GM12878 (cell line): ENCODE measurements around the gene COL9A3. TPM values are rescaled to one million over a fixed set of nuclear protein-coding genes. Genes with fewer than 3 reads are reported as not detected.
A peak's percentile ranks its signal among the peaks of the same experiment; 100 is the strongest.

Experiments used
- ATAC-seq: fragments of 200-7000 bp; cut with Tn5 transposase; 3 replicates; pipeline ENCODE4 v1.9.1; 2020; ENCODE audit warnings: mild to moderate bottlenecking, moderate library complexity
- BruUV-seq: library from RNA; stranded (reverse); fragments of 400-500 nt; replicated peaks from 2 replicates; lab custom pipeline; 2021; lab: Mats Ljungman, UMichigan
- CTCF ChIA-PET: fragments of 300-600 bp; sonication (Branson Sonifier 250); formaldehyde crosslinking; extraction: SDS; loops from one replicate; lab custom pipeline; 2021; ENCODE audit warnings: inconsistent platforms; lab: Yijun Ruan, JAX
- POLR2A ChIA-PET: fragments of 350-600 bp; formaldehyde crosslinking; extraction: SDS; loops from one replicate; lab custom pipeline; 2021; ENCODE audit warnings: inconsistent platforms; lab: Charles Lee
- RAD21 ChIA-PET: fragments of 300-600 bp; sonication (Branson Sonifier 250); formaldehyde crosslinking; loops from one replicate; lab custom pipeline; 2023; ENCODE audit warnings: antibody characterized with exemption; ENCODE audit not compliant: unreplicated experiment; lab: Charles Lee
- SMC1A ChIA-PET: fragments of 300-600 bp; sonication (Branson Sonifier 250); formaldehyde crosslinking; loops from one replicate; lab custom pipeline; 2023; ENCODE audit not compliant: unreplicated experiment, uncharacterized antibody; lab: Charles Lee
- DNase-seq: peaks from one replicate; pipeline ENCODE4 v3.0.0-alpha.2; 2011; ENCODE audit warnings: low read depth, low spot score
- FAIRE-seq: peaks from 3 replicates; lab custom pipeline; 2011; peaks lifted over from hg19 to GRCh38; lab: Jason Lieb, UNC
- H2AFZ ChIP-seq: 2 replicates; pipeline ENCODE4 v1.6.0; 2011; ENCODE audit warnings: low read depth, low read length, control low read depth; ENCODE audit not compliant: control insufficient read depth
- H3K27ac ChIP-seq: 2 replicates; pipeline ENCODE4 v1.5.1; 2011; ENCODE audit warnings: control low read depth; ENCODE audit not compliant: control insufficient read depth, insufficient read depth
- H3K27me3 ChIP-seq, 2 experiments: replicated peaks in 1 of 2; 2 replicates each; pipeline versions ENCODE4 v1.6.0 to v1.6.1; 2011; ENCODE audit warnings: low read length in 1 of 2; ENCODE audit not compliant: control insufficient read depth in 2 of 2, insufficient read depth in 2 of 2
- H3K36me3 ChIP-seq, 2 experiments: 2 replicates each; pipeline ENCODE4 v1.5.1; 2011; ENCODE audit warnings: low read length in 1 of 2; ENCODE audit not compliant: control insufficient read depth in 2 of 2, insufficient read depth in 2 of 2
- H3K4me1 ChIP-seq: 2 replicates; pipeline ENCODE4 v1.6.1; 2011; ENCODE audit warnings: mild to moderate bottlenecking, low read length, moderate library complexity, mixed read lengths; ENCODE audit not compliant: control insufficient read depth, insufficient read depth
- H3K4me2 ChIP-seq: 2 replicates; pipeline ENCODE4 v1.6.0; 2011; ENCODE audit warnings: control low read depth; ENCODE audit not compliant: control insufficient read depth, insufficient read depth
- H3K4me3 ChIP-seq: fragments of 200-600 bp; sonication (generic); 2 replicates; pipeline ENCODE4 v1.5.1; 2016
- H3K79me2 ChIP-seq: 2 replicates; pipeline ENCODE4 v1.6.0; 2011; ENCODE audit warnings: low read length; ENCODE audit not compliant: control insufficient read depth, insufficient read depth
- H3K9ac ChIP-seq: 2 replicates; pipeline ENCODE4 v1.8.0; 2011; ENCODE audit warnings: low read length, control low read depth, mixed read lengths; ENCODE audit not compliant: control insufficient read depth, insufficient read depth
- H3K9me3 ChIP-seq: replicated peaks from 3 replicates; pipeline ENCODE4 v1.5.1; 2011; ENCODE audit warnings: mild to moderate bottlenecking, low read length; ENCODE audit not compliant: control insufficient read depth, insufficient read depth
- H4K20me1 ChIP-seq: 2 replicates; pipeline ENCODE4 v1.6.0; 2011; ENCODE audit not compliant: control insufficient read depth, insufficient read depth
- BCL11A ChIP-seq: IDR thresholded peaks from 2 replicates; pipeline ENCODE4 v1.6.1; 2011; ENCODE audit warnings: low read depth, low read length
- BRCA1 ChIP-seq: IDR thresholded peaks from 2 replicates; pipeline ENCODE4 v1.6.1; 2011; ENCODE audit warnings: low read depth, low read length, improper control_type of control experiment
- CEBPB ChIP-seq, 2 experiments: fragments of 150-350 bp in 1 of 2; IDR thresholded peaks; 2 replicates each; pipeline ENCODE4 v1.6.1; 2012 to 2014; ENCODE audit warnings: low read depth in 2 of 2, low read length in 2 of 2, borderline replicate concordance in 1 of 2, inconsistent platforms in 1 of 2
- CHD4 ChIP-seq: fragments of 200-600 bp; sonication (generic); IDR thresholded peaks from 2 replicates; pipeline ENCODE4 v1.6.1; 2016; ENCODE audit warnings: mild to moderate bottlenecking
- E4F1 ChIP-seq: fragments of 450-650 bp; IDR thresholded peaks from 2 replicates; pipeline ENCODE4 v1.6.1; 2018; ENCODE audit warnings: borderline replicate concordance, mild to moderate bottlenecking; ENCODE audit not compliant: partially characterized antibody
- FOXK2 ChIP-seq: fragments of 450-650 bp; IDR thresholded peaks from 2 replicates; pipeline ENCODE4 v1.6.1; 2017; ENCODE audit warnings: mild to moderate bottlenecking, moderate library complexity
- IKZF2 ChIP-seq, 2 experiments: fragments of 450-650 bp; IDR thresholded peaks; 2 replicates each; pipeline ENCODE4 v1.6.1; 2017; ENCODE audit warnings: mild to moderate bottlenecking in 2 of 2, moderate library complexity in 2 of 2
- JUNB ChIP-seq: IDR thresholded peaks from 2 replicates; pipeline ENCODE4 v1.6.1; 2016; ENCODE audit warnings: antibody characterized with exemption, mild to moderate bottlenecking
- LARP7 ChIP-seq: fragments of 450-650 bp; IDR thresholded peaks from 2 replicates; pipeline ENCODE4 v1.6.1; 2017; ENCODE audit warnings: mild to moderate bottlenecking
- MEF2A ChIP-seq: IDR thresholded peaks from 2 replicates; pipeline ENCODE4 v1.6.1; 2011; ENCODE audit warnings: low read depth, mild to moderate bottlenecking, low read length, moderate library complexity; ENCODE audit not compliant: insufficient read depth
- NBN ChIP-seq: fragments of 450-650 bp; IDR thresholded peaks from 2 replicates; pipeline ENCODE4 v1.6.1; 2016
- RELA ChIP-seq: fragments of 450-650 bp; IDR thresholded peaks from 2 replicates; pipeline ENCODE4 v1.8.0; 2014; ENCODE audit warnings: borderline replicate concordance; ENCODE audit not compliant: partially characterized antibody
- ZBTB40 ChIP-seq: fragments of 450-650 bp; IDR thresholded peaks from 2 replicates; pipeline ENCODE4 v1.6.1; 2016; ENCODE audit warnings: mild to moderate bottlenecking, moderate library complexity, borderline replicate concordance
- ZNF24 ChIP-seq: fragments of 450-650 bp; IDR thresholded peaks from 2 replicates; pipeline ENCODE4 v1.6.1; 2017; ENCODE audit warnings: antibody characterized with exemption, mild to moderate bottlenecking
- WGBS: methylation state at CpG from one replicate; pipeline ENCODE4 v1.1.6; 2016; ENCODE audit warnings: low lambda C conversion rate; ENCODE audit not compliant: insufficient replicate concordance, insufficient coverage; ENCODE audit errors: missing lambda C conversion rate; 5-methylcytosine and 5-hydroxymethylcytosine counted together
- in situ Hi-C: fragments of 300-500 bp; cut with MboI; formaldehyde crosslinking; loops from 9 replicates; pipeline ENCODE4 v1.14.3; 2018; ENCODE audit warnings: mixed read lengths
- intact Hi-C: fragments of 100-400 bp; cut with micrococcal nuclease; formaldehyde crosslinking; loops from one replicate; pipeline ENCODE4 v1.14.2; 2022; ENCODE audit not compliant: unreplicated experiment
- polyA plus RNA-seq, 11 experiments: library from polyadenylated mRNA; depleted of rRNA in 4 of 11; unstranded in 6 of 11; stranded (reverse) in 5 of 11; fragments of >200 nt; fragmentation: Nextera tagmentation in 4 of 11; fragmentation: Illumina TruSeq in 1 of 11; extraction: Ambion mirVana in 4 of 11; extraction: Trizol in 1 of 11; gene quantifications; 1 replicate in 1 of 11; 2 replicates in 10 of 11; pipeline versions ENCODE4 v1.2.1 to v1.2.3, GENCODE V29; 2011 to 2016; ENCODE audit warnings: inconsistent platforms in 2 of 11, missing spikeins in 2 of 11, low read depth in 1 of 11
- total RNA-seq, 4 experiments: library from RNA; depleted of rRNA in 3 of 4; stranded (reverse); fragments of >200 nt in 3 of 4; fragmentation: Illumina TruSeq in 1 of 4; extraction: Trizol in 1 of 4; gene quantifications; 2 replicates each; pipeline versions ENCODE4 v1.2.1 to v1.2.3, GENCODE V29; 2013 to 2021
- TF ChIP-seq, protein P1 (sequence below): fragments of 450-650 bp; IDR thresholded peaks from 2 replicates; pipeline ENCODE4 v1.6.1; 2017; ENCODE audit warnings: low read depth, mild to moderate bottlenecking, moderate library complexity

COL9A3 gene
- total and polyA plus RNA-seq, 10 of the 15 experiments (the other 5 are each of a cell fraction or from before 2014, with no cell fraction given): 0.09 to 1.7 (median 0.63) TPM; not detected in 1

DNA sequence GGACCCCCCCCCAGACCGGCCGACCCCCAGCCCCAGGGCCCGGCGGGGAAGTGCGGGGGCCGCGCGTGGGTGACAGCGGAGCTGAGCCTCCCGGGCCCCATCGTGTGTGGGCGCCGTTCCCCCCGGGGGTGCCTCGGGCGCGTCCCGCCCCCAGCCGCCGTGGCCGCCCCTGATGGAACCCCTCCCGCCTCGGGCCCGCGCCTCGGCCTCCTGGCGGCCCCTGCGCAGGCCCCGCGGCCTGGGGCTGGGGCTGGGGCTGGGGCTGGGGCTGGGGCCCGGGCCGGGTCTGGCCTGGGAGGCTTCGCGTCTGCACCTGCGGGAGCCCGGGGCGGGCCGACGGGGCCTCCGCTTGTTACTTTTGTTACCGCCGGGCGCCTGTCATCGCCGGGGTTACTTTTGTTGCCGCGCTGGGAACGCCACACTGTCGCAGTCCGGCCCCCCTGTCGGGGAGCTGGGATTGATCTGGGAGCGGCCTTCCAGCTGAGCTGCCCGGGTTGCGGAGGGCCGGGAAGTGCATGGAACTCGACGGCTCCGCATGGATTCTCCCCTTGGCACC lies 11.6 kb upstream of the COL9A3 start:
- intact Hi-C loops (loop anchor here (5.0 kb wide), 2 partner anchors 153 to 303 kb away; no protein-coding TSS in a partner anchor), in situ Hi-C loops (no loop called here)
- Histone ChIP-seq H3K36me3 (peaks cover 15 to 17% of the 10 kb centered on the region in 2 experiments; a peak in 3 of 4 replicates), H2AFZ (no peak overlapping the region), H3K9me3 (no peaks in the 10 kb centered on the region), H3K4me1 (peaks cover 18% of the 10 kb centered on the region), H3K79me2 (peaks cover 25% of the 10 kb centered on the region), H3K4me2 (peak overlapping the region; percentile 92), H3K9ac (peak overlapping the region; percentile 86), H4K20me1 (no peaks in the 10 kb centered on the region), H3K4me3 (peak overlapping the region; percentile 96), H3K27ac (peak overlapping the region; percentile 66), H3K27me3 (no peaks in the 10 kb centered on the region)
- ATAC-seq (peak; percentile 54), DNase-seq (no peak), FAIRE-seq (no peak)
- POLR2A ChIA-PET: interaction anchor here (1.1 to 2.0 kb wide), 2 partner anchors 9 to 11 kb away, joined by 6 to 11 read pairs; partner anchors contain the start of gene MRGBP
- under 1% methylated on average over 29 of the region's 58 CpGs for WGBS
- CTCF ChIA-PET: interaction anchor here (0.6 to 4.4 kb wide), 3 partner anchors 10 to 305 kb away, joined by 3 to 43 read pairs (median 3); partner anchors contain the start of gene MRGBP
- RAD21 ChIA-PET: interaction anchor here (0.6 to 1.5 kb wide), 3 partner anchors 11 to 418 kb away, joined by 3 to 9 read pairs (median 4); partner anchors contain the start of gene RPS21
- SMC1A ChIA-PET: no interaction called here
- no TSS peak for BruUV-seq
- TF ChIP-seq BCL11A (no peak), RELA (no peak), E4F1 (no peak), MEF2A (no peak), FOXK2 (no peak), CEBPB (IDR thresholded peaks at IDR 0.05; ENCODE audit: borderline replicate concordance in 1 of 2, low read depth in 2 of 2, low read length in 2 of 2) (no peak), IKZF2 (IDR thresholded peaks at IDR 0.05) (0 out of 4 replicates have a peak, but pooled peaks of 1 of the 2 experiments have one; percentile 12), NBN (no peak), JUNB (no peak), ZBTB40 (no peak), BRCA1 (no peak), CHD4 (no peak), LARP7 (0 out of 2 replicates have a peak, but pooled peaks have one; percentile 2), ZNF24 (no peak)
- TF ChIP-seq, protein P1, sequence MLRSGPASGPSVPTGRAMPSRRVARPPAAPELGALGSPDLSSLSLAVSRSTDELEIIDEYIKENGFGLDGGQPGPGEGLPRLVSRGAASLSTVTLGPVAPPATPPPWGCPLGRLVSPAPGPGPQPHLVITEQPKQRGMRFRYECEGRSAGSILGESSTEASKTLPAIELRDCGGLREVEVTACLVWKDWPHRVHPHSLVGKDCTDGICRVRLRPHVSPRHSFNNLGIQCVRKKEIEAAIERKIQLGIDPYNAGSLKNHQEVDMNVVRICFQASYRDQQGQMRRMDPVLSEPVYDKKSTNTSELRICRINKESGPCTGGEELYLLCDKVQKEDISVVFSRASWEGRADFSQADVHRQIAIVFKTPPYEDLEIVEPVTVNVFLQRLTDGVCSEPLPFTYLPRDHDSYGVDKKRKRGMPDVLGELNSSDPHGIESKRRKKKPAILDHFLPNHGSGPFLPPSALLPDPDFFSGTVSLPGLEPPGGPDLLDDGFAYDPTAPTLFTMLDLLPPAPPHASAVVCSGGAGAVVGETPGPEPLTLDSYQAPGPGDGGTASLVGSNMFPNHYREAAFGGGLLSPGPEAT: no peak
